ENCODE data around the gene GLIS2. TPM values are rescaled to one million over a fixed set of nuclear protein-coding genes. Genes with fewer than 3 reads are reported as not detected.

Gene GLIS2
- total RNA-seq, 4 donors from 2014 or later = 5.7 to 26.9 (median 7.9) TPM

DNA sequence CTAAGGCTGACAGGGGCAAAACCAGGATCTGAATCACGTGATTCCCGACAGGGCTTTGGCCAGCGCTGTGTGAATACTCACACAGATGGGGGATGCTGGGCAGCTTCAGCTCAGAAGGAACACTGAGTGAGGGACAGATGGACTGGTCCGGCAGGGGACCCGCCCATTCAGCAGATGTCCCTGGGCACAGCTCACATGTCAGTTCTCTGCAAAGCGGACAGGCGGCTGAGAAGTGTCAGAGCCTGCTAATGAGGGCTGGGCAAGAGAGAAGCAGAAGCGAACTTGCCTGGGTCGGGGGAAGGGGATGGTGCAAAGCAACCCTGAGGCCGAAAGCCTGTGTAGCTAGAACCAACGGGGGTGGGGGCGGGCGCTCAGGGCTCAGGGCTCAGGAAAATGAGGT is 11.9 kb upstream of the GLIS2 start:
- Histone ChIP-seq H3K9me3 (no peaks in the 10 kb centered on the region), H3K4me1 (peaks cover 0 to 30% (median 8%) of the 10 kb centered on the region in 3 donors), H3K27me3 (no peaks in the 10 kb centered on the region), H3K4me3 (no peak overlapping the region), H3K36me3 (no peaks in the 10 kb centered on the region), H3K27ac (no peak overlapping the region)
- WGBS, 2 donors (ENCODE audit: low coverage in 1 of 2) = 33 to 59% methylated on average over 1 to 7 of the region's 13 CpGs
- no peak for ATAC-seq
- TF ChIP-seq POLR2AphosphoS5 (IDR thresholded peaks at IDR 0.05) (no peak), POLR2A (IDR thresholded peaks at IDR 0.05) (no peak), EP300 (IDR thresholded peaks at IDR 0.05) (no peak)
- TF ChIP-seq, protein P1, sequence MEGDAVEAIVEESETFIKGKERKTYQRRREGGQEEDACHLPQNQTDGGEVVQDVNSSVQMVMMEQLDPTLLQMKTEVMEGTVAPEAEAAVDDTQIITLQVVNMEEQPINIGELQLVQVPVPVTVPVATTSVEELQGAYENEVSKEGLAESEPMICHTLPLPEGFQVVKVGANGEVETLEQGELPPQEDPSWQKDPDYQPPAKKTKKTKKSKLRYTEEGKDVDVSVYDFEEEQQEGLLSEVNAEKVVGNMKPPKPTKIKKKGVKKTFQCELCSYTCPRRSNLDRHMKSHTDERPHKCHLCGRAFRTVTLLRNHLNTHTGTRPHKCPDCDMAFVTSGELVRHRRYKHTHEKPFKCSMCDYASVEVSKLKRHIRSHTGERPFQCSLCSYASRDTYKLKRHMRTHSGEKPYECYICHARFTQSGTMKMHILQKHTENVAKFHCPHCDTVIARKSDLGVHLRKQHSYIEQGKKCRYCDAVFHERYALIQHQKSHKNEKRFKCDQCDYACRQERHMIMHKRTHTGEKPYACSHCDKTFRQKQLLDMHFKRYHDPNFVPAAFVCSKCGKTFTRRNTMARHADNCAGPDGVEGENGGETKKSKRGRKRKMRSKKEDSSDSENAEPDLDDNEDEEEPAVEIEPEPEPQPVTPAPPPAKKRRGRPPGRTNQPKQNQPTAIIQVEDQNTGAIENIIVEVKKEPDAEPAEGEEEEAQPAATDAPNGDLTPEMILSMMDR (IDR thresholded peaks at IDR 0.05) = no peak

- WGBS, 2 donors (ENCODE audit: low coverage in 1 of 2) = 69 to 81% methylated on average over 3 to 5 of the region's 16 CpGs
- ATAC-seq = no peak
- peaks cover 0 to 36% (median 4%) of the 10 kb centered on the region in 3 donors for H3K4me1 ChIP-seq
- no peak for TF ChIP-seq POLR2AphosphoS5 (IDR thresholded peaks at IDR 0.05)
- TF ChIP-seq, protein P1 (IDR thresholded peaks at IDR 0.05) = no peak
- TF ChIP-seq POLR2A (IDR thresholded peaks at IDR 0.05) = no peak
- no peak for TF ChIP-seq EP300 (IDR thresholded peaks at IDR 0.05)
- no peaks in the 10 kb centered on the region for H3K27me3 ChIP-seq
- no peaks in the 10 kb centered on the region for H3K9me3 ChIP-seq
- H3K27ac ChIP-seq = peak overlapping the region; percentile 34 to 87 (median 80)
- no peaks in the 10 kb centered on the region for H3K36me3 ChIP-seq
- H3K4me3 ChIP-seq = peak overlapping the region; percentile 24 to 54
These were observed 9.2 kb upstream of the GLIS2 start for GRCh38 chr16:4306470-4307214.

- H3K27me3 ChIP-seq = no peaks in the 10 kb centered on the region
- no peaks in the 10 kb centered on the region for H3K9me3 ChIP-seq
- peak overlapping the region; percentile 24 to 54 for H3K4me3 ChIP-seq
- H3K27ac ChIP-seq = peak overlapping the region; percentile 34 to 87 (median 80)
- no peaks in the 10 kb centered on the region for H3K36me3 ChIP-seq
- TF ChIP-seq POLR2AphosphoS5 (IDR thresholded peaks at IDR 0.05) (peak; percentile 93), POLR2A (IDR thresholded peaks at IDR 0.05) (peak; percentile 37), EP300 (IDR thresholded peaks at IDR 0.05) (no peak)
- ATAC-seq = peak; percentile 95
- WGBS, 2 donors (ENCODE audit: low coverage in 1 of 2) = 39 to 72% methylated on average over 5 to 6 of the region's 68 CpGs
- H3K4me1 ChIP-seq = peaks cover 0 to 36% (median 4%) of the 10 kb centered on the region in 3 donors
These were observed 8.4 kb upstream of the GLIS2 start for GRCh38 chr16:4307215-4308037.

GRCh38 chr16:4309102-4309832 is 6.6 kb upstream of the GLIS2 start:
- Histone ChIP-seq H3K36me3 (no peaks in the 10 kb centered on the region), H3K4me1 (peaks cover 0 to 47% (median 9%) of the 10 kb centered on the region in 3 donors), H3K9me3 (no peaks in the 10 kb centered on the region), H3K27ac (peak overlapping the region in 3 of 4 donors; percentile 67 to 78 (median 71)), H3K27me3 (no peaks in the 10 kb centered on the region), H3K4me3 (no peak overlapping the region)
- ATAC-seq = no peak
- TF ChIP-seq EP300 (IDR thresholded peaks at IDR 0.05) (no peak), POLR2AphosphoS5 (IDR thresholded peaks at IDR 0.05) (no peak), POLR2A (IDR thresholded peaks at IDR 0.05) (no peak)
- TF ChIP-seq, protein P1 (IDR thresholded peaks at IDR 0.05) = no peak
- WGBS, 2 donors (ENCODE audit: low coverage in 1 of 2) = 83 to 90% methylated on average over 2 to 6 of the region's 14 CpGs

DNA sequence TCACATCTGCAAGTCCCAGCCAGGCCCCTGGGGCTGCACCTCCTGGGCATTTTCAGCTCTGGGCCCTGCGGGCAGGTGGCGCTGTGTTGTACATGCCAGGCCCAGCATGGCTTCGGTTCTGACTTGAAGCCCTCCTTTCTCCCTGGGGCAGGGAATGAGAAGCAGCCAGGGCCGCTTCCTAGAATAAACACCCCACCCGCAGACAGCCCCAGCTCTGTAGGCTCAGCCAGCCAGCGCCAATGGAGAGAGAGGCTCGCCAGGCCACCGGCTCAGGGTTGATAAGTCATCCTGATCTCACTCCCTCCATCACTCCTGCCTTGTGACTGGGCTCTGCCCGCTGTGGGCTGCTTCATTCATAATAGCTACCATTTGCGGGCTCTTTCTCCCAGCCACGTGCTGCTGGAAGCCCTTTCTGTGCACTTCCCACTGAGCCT is 6.0 kb upstream of the GLIS2 start:
- H3K4me1 ChIP-seq = peaks cover 0 to 53% (median 9%) of the 10 kb centered on the region in 3 donors
- TF ChIP-seq POLR2A (IDR thresholded peaks at IDR 0.05) (no peak), POLR2AphosphoS5 (IDR thresholded peaks at IDR 0.05) (peak; percentile 19), EP300 (IDR thresholded peaks at IDR 0.05) (no peak)
- TF ChIP-seq, protein P1 (IDR thresholded peaks at IDR 0.05) = peak in 3 of 4 experiments; percentile 67 to 75 (median 69)
- no peak overlapping the region for H3K4me3 ChIP-seq
- WGBS, 2 donors (ENCODE audit: low coverage in 1 of 2) = 53% methylated on average over 3 of the region's 11 CpGs; no CpG with 5 or more reads in 1 of the 2 donors
- H3K27me3 ChIP-seq = no peaks in the 10 kb centered on the region
- H3K27ac ChIP-seq = peak overlapping the region in 3 of 4 donors; percentile 67 to 78 (median 71)
- H3K36me3 ChIP-seq = no peaks in the 10 kb centered on the region
- H3K9me3 ChIP-seq = no peaks in the 10 kb centered on the region
- ATAC-seq = peak; percentile 8

Data from gastroesophageal sphincter (tissue), 4 donors.